CD4-positive, alpha-beta memory T cell (primary cell): ENCODE measurements around the gene LMNA. TPM values are rescaled to one million over a fixed set of nuclear protein-coding genes. Genes with fewer than 3 reads are reported as not detected.

ENCODE experiments used
- CTCF ChIA-PET: fragments of 350-600 bp; sonication (Branson Sonifier 250); formaldehyde crosslinking; loops from one replicate; lab custom pipeline; 2021; ENCODE audit warnings: inconsistent platforms; ENCODE audit not compliant: partially characterized antibody; lab: Charles Lee
- POLR2A ChIA-PET: fragments of 350-600 bp; sonication (Branson Sonifier 250); formaldehyde crosslinking; loops from one replicate; lab custom pipeline; 2021; ENCODE audit not compliant: partially characterized antibody; lab: Charles Lee
- DNase-seq, 5 donors: peaks; one replicate each; pipeline versions ENCODE4 v3.0.0 to v3.0.0-alpha.2; 2020 to 2022; ENCODE audit warnings: mixed read lengths in 1 of 5
- H3K27ac ChIP-seq: one replicate; pipeline ENCODE4 v1.7.0; 2013; ENCODE audit warnings: low read depth, low read length
- H3K27me3 ChIP-seq: 2 replicates; pipeline ENCODE4 v1.7.0; 2013; ENCODE audit warnings: mild to moderate bottlenecking, low read length, moderate library complexity; ENCODE audit not compliant: insufficient read depth
- H3K36me3 ChIP-seq: 2 replicates; pipeline ENCODE4 v1.7.0; 2013; ENCODE audit warnings: mild to moderate bottlenecking, low read length, moderate library complexity; ENCODE audit not compliant: insufficient read depth
- H3K4me1 ChIP-seq: 2 replicates; pipeline ENCODE4 v1.7.0; 2013; ENCODE audit warnings: mild to moderate bottlenecking, low read length, moderate library complexity; ENCODE audit not compliant: insufficient read depth
- H3K4me3 ChIP-seq, 2 donors: one replicate each; pipeline ENCODE4 v1.7.0; 2013; ENCODE audit warnings: low read length in 2 of 2, mild to moderate bottlenecking in 1 of 2
- H3K9me3 ChIP-seq, 2 donors: one replicate each; pipeline ENCODE4 v1.7.0; 2013; ENCODE audit warnings: low read length in 2 of 2, control low read depth in 1 of 2; ENCODE audit not compliant: control insufficient read depth in 1 of 2
- H3K27ac Mint-ChIP-seq, 7 donors: one replicate each; pipeline ENCODE4 v1.8.0; 2020 to 2021; ENCODE audit warnings: mixed read lengths in 7 of 7, mild to moderate bottlenecking in 6 of 7, inconsistent platforms in 3 of 7, moderate library complexity in 3 of 7
- H3K27me3 Mint-ChIP-seq, 2 donors: one replicate each; pipeline ENCODE4 v1.8.0; 2020 to 2021; ENCODE audit warnings: mixed read lengths in 2 of 2
- H3K36me3 Mint-ChIP-seq, 2 donors: one replicate each; pipeline ENCODE4 v1.8.0; 2020 to 2021; ENCODE audit warnings: mixed read lengths in 2 of 2, inconsistent platforms in 1 of 2, mild to moderate bottlenecking in 1 of 2
- H3K4me1 Mint-ChIP-seq, 4 donors: one replicate each; pipeline ENCODE4 v1.8.0; 2020 to 2021; ENCODE audit warnings: mixed read lengths in 4 of 4, mild to moderate bottlenecking in 1 of 4
- H3K4me3 Mint-ChIP-seq, 8 donors: one replicate each; pipeline ENCODE4 v1.8.0; 2020 to 2021; ENCODE audit warnings: mixed read lengths in 8 of 8, mild to moderate bottlenecking in 7 of 8, moderate library complexity in 6 of 8, inconsistent platforms in 3 of 8
- H3K9me3 Mint-ChIP-seq, 8 donors: one replicate each; pipeline ENCODE4 v1.8.0; 2020 to 2021; ENCODE audit warnings: mixed read lengths in 8 of 8, mild to moderate bottlenecking in 5 of 8, inconsistent platforms in 3 of 8, moderate library complexity in 1 of 8
- intact Hi-C: fragments of 100-400 bp; cut with micrococcal nuclease; formaldehyde crosslinking; loops from one replicate; pipeline ENCODE4 v1.15.1; 2023
- polyA plus RNA-seq, 2 donors: library from polyadenylated mRNA; unstranded; fragments of 300-500 nt; fragmentation: Illumina TruSeq; gene quantifications; one replicate each; pipeline ENCODE4 v1.2.3, GENCODE V29; 2021
- total RNA-seq, 2 experiments: library from RNA; stranded (reverse); gene quantifications; one replicate each; pipeline ENCODE4 v1.2.3, GENCODE V29; 2021

The LMNA gene
- total and polyA plus RNA-seq, 4 experiments from 2014 or later, result 19.1 to 47.1 (median 31.7) TPM

DNA sequence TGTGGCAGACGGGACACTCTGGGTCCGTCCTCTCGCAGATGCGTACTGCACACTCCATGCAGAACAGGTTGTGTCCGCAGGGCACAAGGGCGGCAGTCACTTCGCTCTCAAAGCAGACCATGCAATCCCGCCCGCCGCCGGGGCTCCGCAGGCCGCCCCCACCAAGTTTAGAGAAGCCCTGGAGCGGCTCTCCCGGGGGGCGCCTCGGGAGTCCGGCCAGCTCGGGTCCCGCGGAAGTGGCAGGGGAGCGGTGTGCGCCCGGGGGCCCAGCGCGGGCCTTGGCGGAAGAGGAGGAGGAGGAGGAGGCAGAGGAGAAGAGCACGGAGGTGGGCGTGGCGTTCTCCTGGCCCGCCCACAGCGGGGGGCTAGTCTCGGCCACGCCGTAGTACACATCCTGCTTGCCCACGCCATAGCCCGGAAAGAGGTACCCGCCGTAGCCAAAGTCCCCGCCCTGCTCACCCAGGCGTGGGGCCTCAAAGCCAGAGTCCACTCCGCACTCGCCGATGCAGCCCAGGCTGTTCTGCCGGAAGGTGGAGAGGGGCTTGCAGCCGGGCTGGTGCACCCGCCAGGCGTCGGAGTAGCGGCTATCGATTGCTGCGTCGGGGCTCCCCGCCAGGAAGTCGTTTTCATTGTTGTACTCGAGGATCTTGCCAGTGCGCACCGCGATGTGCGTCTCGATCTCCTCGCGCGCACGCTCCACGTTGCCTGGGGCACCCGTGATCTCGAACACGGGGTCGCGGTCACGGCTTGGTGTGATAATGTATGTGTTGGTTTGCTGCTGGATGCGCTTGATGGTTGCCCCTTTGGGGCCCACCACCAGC lies 37.7 kb upstream of the LMNA start:
- Mint-ChIP-seq H3K36me3 (no peaks in the 10 kb centered on the region), H3K4me1 (peaks cover 0 to 5% (median 2%) of the 10 kb centered on the region in 4 donors), H3K9me3 (no peaks in the 10 kb centered on the region), H3K27ac (no peak overlapping the region), H3K4me3 (peak overlapping the region in 1 of 8 donors; percentile 58), H3K27me3 (peaks cover 3 to 6% of the 10 kb centered on the region in 2 donors)
- CTCF ChIA-PET, result no interaction called here
- no peak for DNase-seq
- POLR2A ChIA-PET, result no interaction called here
- intact Hi-C loops, result no loop called here
- Histone ChIP-seq H3K9me3 (no peaks in the 10 kb centered on the region), H3K4me3 (no peak overlapping the region), H3K27me3 (no peaks in the 10 kb centered on the region), H3K27ac (no peak overlapping the region), H3K36me3 (no peaks in the 10 kb centered on the region), H3K4me1 (peaks cover 6% of the 10 kb centered on the region)

DNA sequence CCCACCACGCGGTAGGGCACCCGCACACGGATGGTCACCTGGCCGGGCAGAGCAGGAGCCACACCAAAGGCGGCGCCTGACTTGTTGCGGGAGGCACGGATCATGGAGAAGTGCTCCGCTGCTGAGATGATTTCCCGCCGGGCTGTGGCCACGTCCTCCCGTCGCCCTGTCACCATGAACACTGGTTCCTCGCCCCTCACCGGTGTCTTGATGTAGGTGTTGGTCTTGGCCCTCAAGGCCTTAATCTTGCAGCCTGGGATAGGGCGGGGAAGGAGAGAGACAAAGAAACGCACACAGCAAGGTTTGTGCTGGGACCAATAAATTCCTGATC lies 37.1 kb upstream of the LMNA start:
- ChIA-PET POLR2A (no interaction called here), CTCF (no interaction called here)
- H3K4me3 Mint-ChIP-seq, result no peak overlapping the region
- H3K4me1 Mint-ChIP-seq, result peaks cover 0 to 5% (median 2%) of the 10 kb centered on the region in 4 donors
- intact Hi-C loops, result no loop called here
- no peak for DNase-seq
- H3K4me1 ChIP-seq, result peaks cover 10% of the 10 kb centered on the region
- H3K27ac Mint-ChIP-seq, result no peak overlapping the region
- no peaks in the 10 kb centered on the region for H3K9me3 Mint-ChIP-seq
- peaks cover 3 to 6% of the 10 kb centered on the region in 2 donors for H3K27me3 Mint-ChIP-seq
- no peaks in the 10 kb centered on the region for H3K36me3 Mint-ChIP-seq
- H3K9me3 ChIP-seq, result no peaks in the 10 kb centered on the region
- no peak overlapping the region for H3K4me3 ChIP-seq
- H3K36me3 ChIP-seq, result no peaks in the 10 kb centered on the region
- no peak overlapping the region for H3K27ac ChIP-seq
- H3K27me3 ChIP-seq, result no peaks in the 10 kb centered on the region

DNA sequence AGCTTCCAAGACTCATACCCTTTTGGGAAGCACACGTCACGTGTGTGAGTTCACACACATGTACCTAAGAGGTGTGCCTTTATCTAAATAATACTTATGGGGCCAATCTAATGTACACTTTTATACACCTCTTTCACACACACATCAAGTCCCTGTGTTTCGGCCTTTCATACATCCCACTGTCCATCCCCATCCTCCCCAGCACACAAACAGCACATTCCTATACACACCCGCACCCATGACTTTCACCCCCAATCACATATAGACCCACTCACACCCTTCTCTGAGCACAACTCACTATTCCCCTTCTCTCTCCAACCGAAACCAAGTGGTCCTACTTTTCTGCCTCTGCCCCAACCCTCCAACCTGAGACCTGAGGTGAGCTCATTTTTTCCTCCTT lies 35.8 kb upstream of the LMNA start:
- Histone ChIP-seq H3K9me3 (no peaks in the 10 kb centered on the region), H3K4me1 (peaks cover 19% of the 10 kb centered on the region), H3K27me3 (peaks cover 7% of the 10 kb centered on the region), H3K27ac (no peak overlapping the region), H3K4me3 (no peak overlapping the region), H3K36me3 (no peaks in the 10 kb centered on the region)
- no peaks in the 10 kb centered on the region for H3K9me3 Mint-ChIP-seq
- H3K4me1 Mint-ChIP-seq, result peaks cover 6 to 13% (median 7%) of the 10 kb centered on the region in 4 donors
- peak overlapping the region in 1 of 8 donors; percentile 67 for H3K4me3 Mint-ChIP-seq
- H3K27me3 Mint-ChIP-seq, result peaks cover 9 to 10% of the 10 kb centered on the region in 2 donors
- peak overlapping the region in 2 of 7 donors; percentile 35 to 55 for H3K27ac Mint-ChIP-seq
- no peaks in the 10 kb centered on the region for H3K36me3 Mint-ChIP-seq
- intact Hi-C loops, result no loop called here
- ChIA-PET POLR2A (no interaction called here), CTCF (interaction anchor here (0.8 to 1.4 kb wide), 3 partner anchors 9 to 12 kb away, joined by 3 to 4 read pairs (median 4); no protein-coding TSS in a partner anchor)
- no peak for DNase-seq

DNA sequence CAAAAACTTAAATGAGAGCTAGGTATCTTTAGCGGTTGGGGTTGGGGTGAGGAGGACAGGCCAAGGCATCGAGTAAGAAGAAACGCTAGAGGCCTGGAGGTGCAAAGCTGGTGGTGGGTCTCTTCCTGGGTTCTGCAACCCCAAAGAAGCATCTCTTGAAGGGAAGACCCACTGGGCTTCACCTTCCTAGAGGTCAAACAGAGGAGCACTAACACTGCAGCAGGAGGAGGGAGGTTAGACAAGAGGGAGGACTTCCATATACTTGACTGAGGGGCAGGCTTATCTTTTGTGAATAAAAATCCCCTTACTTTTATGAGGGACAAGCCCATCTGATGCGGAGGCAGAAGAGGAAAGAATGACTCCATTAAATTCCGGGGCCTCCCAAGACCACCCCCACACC lies 34.7 kb upstream of the LMNA start:
- no peak overlapping the region for H3K4me3 ChIP-seq
- POLR2A ChIA-PET, result no interaction called here
- no peak for DNase-seq
- Mint-ChIP-seq H3K27me3 (peaks cover 10 to 13% of the 10 kb centered on the region in 2 donors), H3K4me3 (peak overlapping the region in 4 of 8 donors; percentile 14 to 77 (median 47)), H3K36me3 (no peaks in the 10 kb centered on the region), H3K27ac (no peak overlapping the region), H3K4me1 (peaks cover 6 to 15% (median 9%) of the 10 kb centered on the region in 4 donors), H3K9me3 (no peaks in the 10 kb centered on the region)
- H3K4me1 ChIP-seq, result peaks cover 19% of the 10 kb centered on the region
- CTCF ChIA-PET, result interaction anchor here (0.8 kb wide), 2 partner anchors 8 to 11 kb away, joined by 3 read pairs; no protein-coding TSS in a partner anchor
- intact Hi-C loops, result no loop called here
- no peaks in the 10 kb centered on the region for H3K36me3 ChIP-seq
- H3K27ac ChIP-seq, result no peak overlapping the region
- no peaks in the 10 kb centered on the region for H3K9me3 ChIP-seq
- H3K27me3 ChIP-seq, result peaks cover 10% of the 10 kb centered on the region

- Histone ChIP-seq H3K27me3 (peaks cover 10% of the 10 kb centered on the region), H3K4me1 (peaks cover 19% of the 10 kb centered on the region), H3K9me3 (no peaks in the 10 kb centered on the region), H3K4me3 (no peak overlapping the region), H3K27ac (no peak overlapping the region), H3K36me3 (no peaks in the 10 kb centered on the region)
- peak overlapping the region in 1 of 8 donors; percentile 68 for H3K4me3 Mint-ChIP-seq
- no peaks in the 10 kb centered on the region for H3K36me3 Mint-ChIP-seq
- no peaks in the 10 kb centered on the region for H3K9me3 Mint-ChIP-seq
- H3K27me3 Mint-ChIP-seq, result peaks cover 10 to 15% of the 10 kb centered on the region in 2 donors
- intact Hi-C loops, result no loop called here
- ChIA-PET CTCF (interaction anchor here (0.8 kb wide), 1 partner anchor 10 kb away, joined by 3 read pairs; no protein-coding TSS in a partner anchor), POLR2A (no interaction called here)
- H3K4me1 Mint-ChIP-seq, result peaks cover 5 to 15% (median 9%) of the 10 kb centered on the region in 4 donors
- DNase-seq, result no peak
- no peak overlapping the region for H3K27ac Mint-ChIP-seq
Measured at GRCh38 chr1:156080241-156080862, 34.2 kb upstream of the LMNA start.

- Histone ChIP-seq H3K4me1 (peaks cover 19% of the 10 kb centered on the region), H3K27me3 (peaks cover 10% of the 10 kb centered on the region), H3K4me3 (no peak overlapping the region), H3K36me3 (no peaks in the 10 kb centered on the region), H3K9me3 (no peaks in the 10 kb centered on the region), H3K27ac (no peak overlapping the region)
- intact Hi-C loops, result no loop called here
- Mint-ChIP-seq H3K36me3 (no peaks in the 10 kb centered on the region), H3K4me1 (peaks cover 5 to 15% (median 9%) of the 10 kb centered on the region in 4 donors), H3K27me3 (peaks cover 10 to 16% of the 10 kb centered on the region in 2 donors), H3K27ac (no peak overlapping the region), H3K9me3 (no peaks in the 10 kb centered on the region), H3K4me3 (peak overlapping the region in 4 of 8 donors; percentile 20 to 68 (median 24))
- DNase-seq, result no peak
- CTCF ChIA-PET, result no interaction called here
- POLR2A ChIA-PET, result no interaction called here
Measured at GRCh38 chr1:156080863-156081179, 33.7 kb upstream of the LMNA start.

GRCh38 chr1:156081180-156081916 lies 33.2 kb upstream of the LMNA start:
- Mint-ChIP-seq H3K27ac (no peak overlapping the region), H3K36me3 (no peaks in the 10 kb centered on the region), H3K9me3 (no peaks in the 10 kb centered on the region), H3K27me3 (peaks cover 10 to 20% of the 10 kb centered on the region in 2 donors), H3K4me1 (peaks cover 5 to 15% (median 9%) of the 10 kb centered on the region in 4 donors), H3K4me3 (peak overlapping the region; percentile 53 to 86 (median 77))
- Histone ChIP-seq H3K4me1 (peaks cover 19% of the 10 kb centered on the region), H3K4me3 (peak overlapping the region in 1 of 2 donors; percentile 81), H3K36me3 (no peaks in the 10 kb centered on the region), H3K27ac (no peak overlapping the region), H3K27me3 (peaks cover 10% of the 10 kb centered on the region), H3K9me3 (no peaks in the 10 kb centered on the region)
- CTCF ChIA-PET, result interaction anchor here (3.0 kb wide), 1 partner anchor 144 kb away, joined by 8 read pairs; no protein-coding TSS in a partner anchor
- no peak for DNase-seq
- intact Hi-C loops, result no loop called here
- POLR2A ChIA-PET, result no interaction called here
